ENCODE data around the gene TMEM61.

TMEM61 gene

GRCh38 chr1:54994355-54994990, 14.0 kb downstream of the TMEM61 start:
- Histone ChIP-seq H3K27ac (ENCODE audit: low read depth, low read length) (peak overlapping the region; percentile 25), H3K9me3 (ENCODE audit: control insufficient read depth, insufficient read depth, low read length) (no peaks in the 10 kb centered on the region), H3K36me3 (ENCODE audit: control insufficient read depth, insufficient read depth, low read length) (no peaks in the 10 kb centered on the region), H3K27me3 (ENCODE audit: control insufficient read depth, insufficient read depth, low read length) (peaks cover 37% of the 10 kb centered on the region), H3K4me1 (ENCODE audit: control insufficient read depth, insufficient read depth, low read length) (peaks cover 35% of the 10 kb centered on the region), H3K9ac (ENCODE audit: low read depth, low read length) (no peak overlapping the region), H3K4me3 (ENCODE audit: low read depth, low read length) (no peak overlapping the region)

GRCh38 chr1:54995013-54995760, 14.8 kb downstream of the TMEM61 start:
- Histone ChIP-seq H3K4me1 (ENCODE audit: control insufficient read depth, insufficient read depth, low read length) (peaks cover 35% of the 10 kb centered on the region), H3K9me3 (ENCODE audit: control insufficient read depth, insufficient read depth, low read length) (no peaks in the 10 kb centered on the region), H3K4me3 (ENCODE audit: low read depth, low read length) (no peak overlapping the region), H3K9ac (ENCODE audit: low read depth, low read length) (no peak overlapping the region), H3K27ac (ENCODE audit: low read depth, low read length) (peak overlapping the region; percentile 25), H3K27me3 (ENCODE audit: control insufficient read depth, insufficient read depth, low read length) (peaks cover 44% of the 10 kb centered on the region), H3K36me3 (ENCODE audit: control insufficient read depth, insufficient read depth, low read length) (no peaks in the 10 kb centered on the region)

- Histone ChIP-seq H3K9me3 (ENCODE audit: control insufficient read depth, insufficient read depth, low read length) (no peaks in the 10 kb centered on the region), H3K36me3 (ENCODE audit: control insufficient read depth, insufficient read depth, low read length) (no peaks in the 10 kb centered on the region), H3K4me3 (ENCODE audit: low read depth, low read length) (no peak overlapping the region), H3K27me3 (ENCODE audit: control insufficient read depth, insufficient read depth, low read length) (peaks cover 49% of the 10 kb centered on the region), H3K27ac (ENCODE audit: low read depth, low read length) (no peak overlapping the region), H3K9ac (ENCODE audit: low read depth, low read length) (no peak overlapping the region), H3K4me1 (ENCODE audit: control insufficient read depth, insufficient read depth, low read length) (peaks cover 35% of the 10 kb centered on the region)
These were observed 15.4 kb downstream of the TMEM61 start for GRCh38 chr1:54995835-54996234.

GRCh38 chr1:54996359-54996868, 16.0 kb downstream of the TMEM61 start:
- Histone ChIP-seq H3K9me3 (ENCODE audit: control insufficient read depth, insufficient read depth, low read length) (no peaks in the 10 kb centered on the region), H3K36me3 (ENCODE audit: control insufficient read depth, insufficient read depth, low read length) (no peaks in the 10 kb centered on the region), H3K27me3 (ENCODE audit: control insufficient read depth, insufficient read depth, low read length) (peaks cover 54% of the 10 kb centered on the region), H3K27ac (ENCODE audit: low read depth, low read length) (no peak overlapping the region), H3K4me1 (ENCODE audit: control insufficient read depth, insufficient read depth, low read length) (peaks cover 35% of the 10 kb centered on the region), H3K9ac (ENCODE audit: low read depth, low read length) (no peak overlapping the region), H3K4me3 (ENCODE audit: low read depth, low read length) (peak overlapping the region; percentile 62)

- no peaks in the 10 kb centered on the region for H3K9me3 ChIP-seq (ENCODE audit: control insufficient read depth, insufficient read depth, low read length)
- peaks cover 60% of the 10 kb centered on the region for H3K27me3 ChIP-seq (ENCODE audit: control insufficient read depth, insufficient read depth, low read length)
- peaks cover 35% of the 10 kb centered on the region for H3K4me1 ChIP-seq (ENCODE audit: control insufficient read depth, insufficient read depth, low read length)
- H3K9ac ChIP-seq (ENCODE audit: low read depth, low read length) = no peak overlapping the region
- H3K27ac ChIP-seq (ENCODE audit: low read depth, low read length) = no peak overlapping the region
- H3K4me3 ChIP-seq (ENCODE audit: low read depth, low read length) = peak overlapping the region; percentile 62
- no peaks in the 10 kb centered on the region for H3K36me3 ChIP-seq (ENCODE audit: control insufficient read depth, insufficient read depth, low read length)
These were observed 16.7 kb downstream of the TMEM61 start for GRCh38 chr1:54996869-54997710.

- no peaks in the 10 kb centered on the region for H3K36me3 ChIP-seq (ENCODE audit: control insufficient read depth, insufficient read depth, low read length)
- peaks cover 64% of the 10 kb centered on the region for H3K27me3 ChIP-seq (ENCODE audit: control insufficient read depth, insufficient read depth, low read length)
- peaks cover 35% of the 10 kb centered on the region for H3K4me1 ChIP-seq (ENCODE audit: control insufficient read depth, insufficient read depth, low read length)
- H3K4me3 ChIP-seq (ENCODE audit: low read depth, low read length) = 0 out of 2 replicates have a peak overlapping the region, but pooled peaks have one; percentile 62
- H3K27ac ChIP-seq (ENCODE audit: low read depth, low read length) = no peak overlapping the region
- H3K9ac ChIP-seq (ENCODE audit: low read depth, low read length) = no peak overlapping the region
- no peaks in the 10 kb centered on the region for H3K9me3 ChIP-seq (ENCODE audit: control insufficient read depth, insufficient read depth, low read length)
These were observed 17.2 kb downstream of the TMEM61 start for GRCh38 chr1:54997711-54997986.

- H3K27me3 ChIP-seq (ENCODE audit: control insufficient read depth, insufficient read depth, low read length) = peaks cover 65% of the 10 kb centered on the region
- H3K27ac ChIP-seq (ENCODE audit: low read depth, low read length) = no peak overlapping the region
- no peaks in the 10 kb centered on the region for H3K9me3 ChIP-seq (ENCODE audit: control insufficient read depth, insufficient read depth, low read length)
- H3K9ac ChIP-seq (ENCODE audit: low read depth, low read length) = no peak overlapping the region
- H3K4me1 ChIP-seq (ENCODE audit: control insufficient read depth, insufficient read depth, low read length) = peaks cover 35% of the 10 kb centered on the region
- no peaks in the 10 kb centered on the region for H3K36me3 ChIP-seq (ENCODE audit: control insufficient read depth, insufficient read depth, low read length)
- no peak overlapping the region for H3K4me3 ChIP-seq (ENCODE audit: low read depth, low read length)
These were observed 17.7 kb downstream of the TMEM61 start for GRCh38 chr1:54998100-54998499.

- Histone ChIP-seq H3K4me1 (ENCODE audit: control insufficient read depth, insufficient read depth, low read length) (peaks cover 35% of the 10 kb centered on the region), H3K27me3 (ENCODE audit: control insufficient read depth, insufficient read depth, low read length) (peaks cover 65% of the 10 kb centered on the region), H3K4me3 (ENCODE audit: low read depth, low read length) (no peak within 1 kb of the TSS), H3K27ac (ENCODE audit: low read depth, low read length) (no peak within 1 kb of the TSS), H3K9me3 (ENCODE audit: control insufficient read depth, insufficient read depth, low read length) (no peaks in the 10 kb centered on the region), H3K36me3 (ENCODE audit: control insufficient read depth, insufficient read depth, low read length) (no peaks in the 10 kb centered on the region), H3K9ac (ENCODE audit: low read depth, low read length) (no peak within 1 kb of the TSS)
These were observed 18.2 kb downstream of the TMEM61 start, which contains the start of gene BSND for GRCh38 chr1:54998677-54999076. Gene BSND (plus strand): TSS chr1:54998933. CDS start chr1:54999187, 254 bp downstream.

- Histone ChIP-seq H3K9me3 (ENCODE audit: control insufficient read depth, insufficient read depth, low read length) (no peaks in the 10 kb centered on the region), H3K27ac (ENCODE audit: low read depth, low read length) (no peak overlapping the region), H3K36me3 (ENCODE audit: control insufficient read depth, insufficient read depth, low read length) (no peaks in the 10 kb centered on the region), H3K4me3 (ENCODE audit: low read depth, low read length) (no peak overlapping the region), H3K27me3 (ENCODE audit: control insufficient read depth, insufficient read depth, low read length) (peaks cover 65% of the 10 kb centered on the region), H3K4me1 (ENCODE audit: control insufficient read depth, insufficient read depth, low read length) (peaks cover 19% of the 10 kb centered on the region), H3K9ac (ENCODE audit: low read depth, low read length) (no peak overlapping the region)
These were observed 20.0 kb downstream of the TMEM61 start for GRCh38 chr1:55000110-55001085.

GRCh38 chr1:55001311-55001710, 20.9 kb downstream of the TMEM61 start:
- H3K4me1 ChIP-seq (ENCODE audit: control insufficient read depth, insufficient read depth, low read length) = peaks cover 15% of the 10 kb centered on the region
- H3K4me3 ChIP-seq (ENCODE audit: low read depth, low read length) = no peak overlapping the region
- H3K27me3 ChIP-seq (ENCODE audit: control insufficient read depth, insufficient read depth, low read length) = peaks cover 58% of the 10 kb centered on the region

More at GRCh38 chr1:55001311-55001710, 20.9 kb downstream of the TMEM61 start:
- Histone ChIP-seq H3K36me3 (ENCODE audit: control insufficient read depth, insufficient read depth, low read length) (no peaks in the 10 kb centered on the region), H3K9ac (ENCODE audit: low read depth, low read length) (no peak overlapping the region), H3K27ac (ENCODE audit: low read depth, low read length) (no peak overlapping the region), H3K9me3 (ENCODE audit: control insufficient read depth, insufficient read depth, low read length) (no peaks in the 10 kb centered on the region)

All from HUES48 (cell line).